ENCODE measurements around the gene SMARCE1.

- TF ChIP-seq, protein P1, sequence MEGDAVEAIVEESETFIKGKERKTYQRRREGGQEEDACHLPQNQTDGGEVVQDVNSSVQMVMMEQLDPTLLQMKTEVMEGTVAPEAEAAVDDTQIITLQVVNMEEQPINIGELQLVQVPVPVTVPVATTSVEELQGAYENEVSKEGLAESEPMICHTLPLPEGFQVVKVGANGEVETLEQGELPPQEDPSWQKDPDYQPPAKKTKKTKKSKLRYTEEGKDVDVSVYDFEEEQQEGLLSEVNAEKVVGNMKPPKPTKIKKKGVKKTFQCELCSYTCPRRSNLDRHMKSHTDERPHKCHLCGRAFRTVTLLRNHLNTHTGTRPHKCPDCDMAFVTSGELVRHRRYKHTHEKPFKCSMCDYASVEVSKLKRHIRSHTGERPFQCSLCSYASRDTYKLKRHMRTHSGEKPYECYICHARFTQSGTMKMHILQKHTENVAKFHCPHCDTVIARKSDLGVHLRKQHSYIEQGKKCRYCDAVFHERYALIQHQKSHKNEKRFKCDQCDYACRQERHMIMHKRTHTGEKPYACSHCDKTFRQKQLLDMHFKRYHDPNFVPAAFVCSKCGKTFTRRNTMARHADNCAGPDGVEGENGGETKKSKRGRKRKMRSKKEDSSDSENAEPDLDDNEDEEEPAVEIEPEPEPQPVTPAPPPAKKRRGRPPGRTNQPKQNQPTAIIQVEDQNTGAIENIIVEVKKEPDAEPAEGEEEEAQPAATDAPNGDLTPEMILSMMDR (IDR thresholded peaks at IDR 0.05; ENCODE audit: borderline replicate concordance, extremely low read depth, low read length, poor library complexity, severe bottlenecking) = no peak
- no peak for TF ChIP-seq EZH2 (IDR thresholded peaks at IDR 0.05; ENCODE audit: borderline replicate concordance, low read depth, low read length, severe bottlenecking)
Measured at GRCh38 chr17:40582328-40582901, 65.2 kb downstream of the SMARCE1 start.
